Measurements from ENCODE around the gene RNF148. TPM values are rescaled to one million over a fixed set of nuclear protein-coding genes. Genes with fewer than 3 reads are reported as not detected.
A peak's percentile ranks its signal among the peaks of the same experiment; 100 is the strongest.
"Not testable (repeated sequence)": the region's sequence is repeated elsewhere in the genome, so short reads cannot be mapped to it uniquely, and the experiment has no call there.

RNF148 gene
- polyA plus RNA-seq, 10 donors = 0.12 TPM; not detected in 9

DNA sequence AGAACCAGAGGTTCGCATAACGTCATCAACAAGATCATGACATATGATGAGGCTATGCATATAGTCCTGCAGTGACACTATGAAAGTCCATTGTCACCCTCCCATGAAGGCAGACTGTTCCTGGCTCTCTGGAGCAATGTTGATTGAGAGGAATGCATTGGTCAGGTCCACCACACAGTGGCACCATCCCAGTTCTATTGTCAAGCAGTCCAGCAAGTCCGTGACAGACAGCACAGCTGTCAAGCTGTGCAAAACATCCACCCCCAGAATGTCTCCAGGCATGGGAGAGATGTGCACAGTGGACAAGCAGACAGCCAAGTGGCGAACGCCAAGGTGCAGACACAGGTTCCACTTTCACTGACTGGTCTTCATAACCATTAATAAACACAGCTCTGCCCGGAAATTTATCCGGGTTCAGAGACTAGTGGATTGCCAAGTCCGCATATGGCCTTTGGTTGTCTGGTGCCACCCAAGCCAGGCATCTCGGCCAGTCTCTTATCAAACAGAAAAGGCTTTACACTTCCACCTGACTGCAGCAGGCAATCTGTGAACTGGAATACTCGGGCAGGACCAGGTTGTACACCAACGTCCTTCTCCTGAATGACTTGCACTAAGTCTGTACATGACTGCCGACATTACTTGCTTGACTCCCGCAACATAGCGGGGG lies 11.0 kb downstream of the RNF148 start:
- no peak for DNase-seq

DNA sequence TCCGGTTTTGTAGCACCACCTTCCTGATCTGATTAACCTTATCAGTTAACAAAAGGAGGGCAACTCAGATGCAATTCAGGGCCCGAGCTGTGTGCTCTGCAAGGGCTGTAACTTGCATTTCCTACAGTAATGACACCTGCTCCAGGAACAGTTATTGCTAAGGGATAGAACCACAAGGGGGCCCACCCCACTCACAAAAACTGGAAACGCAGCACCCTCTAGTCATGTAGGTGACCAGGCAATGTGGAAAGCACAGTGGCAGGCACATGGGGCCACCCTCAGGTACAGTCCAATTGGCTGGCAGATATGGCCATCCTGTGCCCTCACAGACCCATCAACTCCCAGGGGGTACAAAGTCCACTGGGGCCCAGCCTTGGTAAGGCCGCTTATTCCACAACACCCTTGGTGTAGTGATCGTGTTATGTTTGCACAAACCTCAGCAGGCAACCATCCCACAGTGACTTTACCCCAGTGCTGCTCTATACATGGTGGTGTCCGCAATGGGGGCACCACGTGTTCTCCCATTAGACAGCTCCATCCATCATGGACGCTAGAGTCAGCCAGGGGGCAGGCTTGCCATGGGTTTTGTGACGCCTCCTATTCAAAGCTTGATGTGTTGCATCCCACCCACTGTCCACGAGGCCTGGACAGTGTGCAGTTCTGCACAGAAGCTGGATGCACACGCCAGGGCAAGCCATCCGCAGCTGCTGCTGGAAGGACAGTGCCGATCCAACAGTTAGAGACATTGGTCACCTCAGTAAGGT lies 13.2 kb downstream of the RNF148 start:
- DNase-seq = no peak

DNA sequence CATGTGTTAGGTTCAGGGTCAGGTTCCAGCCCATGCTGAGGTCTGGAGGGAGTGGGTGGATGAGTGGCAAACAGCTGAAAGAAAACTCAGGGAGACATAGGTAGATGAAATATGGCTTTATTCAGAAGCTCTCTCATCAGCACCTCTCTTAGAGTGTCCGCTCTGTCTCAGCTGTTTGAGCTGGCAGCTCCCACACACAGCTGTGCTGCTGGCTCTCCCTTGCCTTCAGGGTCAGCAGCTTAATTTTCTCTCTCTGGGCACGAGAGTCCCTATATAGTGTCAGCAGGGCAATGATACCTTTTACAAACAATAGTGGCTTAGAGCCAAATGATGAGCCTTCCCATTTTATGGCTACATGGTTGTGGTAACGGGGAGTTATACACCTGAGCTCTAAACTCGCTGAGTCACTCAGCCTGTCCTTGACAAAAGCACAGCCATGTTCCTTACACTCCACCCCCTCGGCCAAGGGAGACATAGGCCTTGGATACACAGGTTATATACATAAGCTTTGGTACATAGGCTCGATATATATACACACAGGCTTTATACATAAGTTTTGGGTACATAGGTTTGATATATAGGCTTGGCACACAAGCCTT lies 14.2 kb downstream of the RNF148 start:
- peak; percentile 19 to 37 (median 28) for DNase-seq

DNA sequence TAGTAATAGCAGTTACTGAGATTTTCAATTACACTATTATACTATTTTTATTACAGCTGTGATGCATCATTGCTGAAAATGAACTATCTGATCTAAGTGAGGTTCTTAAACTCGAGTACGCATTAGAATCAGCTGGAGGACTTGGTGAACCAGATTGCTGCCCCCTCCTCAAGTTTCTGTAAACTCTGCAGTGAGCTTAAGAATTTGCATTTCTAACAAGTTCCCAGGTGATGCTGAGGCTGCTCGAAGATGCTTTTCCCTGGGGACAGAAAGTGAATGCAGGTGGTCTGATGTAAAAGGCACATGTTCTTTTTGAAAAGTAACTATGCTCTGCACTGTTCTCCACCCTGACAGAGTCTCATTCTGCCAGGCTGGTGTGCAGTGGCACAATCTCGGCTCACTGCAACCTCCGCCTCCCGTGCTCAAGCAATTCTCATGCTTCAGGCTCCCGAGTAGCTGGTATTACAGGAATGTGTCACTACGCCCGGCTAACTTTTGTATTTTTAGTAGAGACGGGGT lies 16.3 kb downstream of the RNF148 start:
- DNase-seq = no peak

DNA sequence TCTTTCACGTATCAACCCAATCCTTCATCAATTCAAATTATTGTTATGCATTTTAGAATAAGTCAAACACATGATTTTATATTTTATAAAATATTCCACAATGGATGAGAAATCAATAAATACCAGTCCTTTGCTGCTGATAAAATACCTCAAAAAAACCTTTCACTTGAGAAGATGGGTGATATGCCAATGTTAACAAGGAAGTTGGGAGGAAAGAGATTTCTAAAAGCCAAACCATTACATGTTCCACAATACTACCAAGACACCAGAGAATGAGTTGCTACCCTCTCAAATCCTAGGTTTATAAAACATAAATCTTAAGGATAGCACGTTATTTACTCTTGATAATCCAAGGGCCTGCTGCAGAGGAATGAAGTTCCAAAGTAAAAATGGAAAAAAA lies 18.2 kb downstream of the RNF148 start:
- no peak for DNase-seq

DNA sequence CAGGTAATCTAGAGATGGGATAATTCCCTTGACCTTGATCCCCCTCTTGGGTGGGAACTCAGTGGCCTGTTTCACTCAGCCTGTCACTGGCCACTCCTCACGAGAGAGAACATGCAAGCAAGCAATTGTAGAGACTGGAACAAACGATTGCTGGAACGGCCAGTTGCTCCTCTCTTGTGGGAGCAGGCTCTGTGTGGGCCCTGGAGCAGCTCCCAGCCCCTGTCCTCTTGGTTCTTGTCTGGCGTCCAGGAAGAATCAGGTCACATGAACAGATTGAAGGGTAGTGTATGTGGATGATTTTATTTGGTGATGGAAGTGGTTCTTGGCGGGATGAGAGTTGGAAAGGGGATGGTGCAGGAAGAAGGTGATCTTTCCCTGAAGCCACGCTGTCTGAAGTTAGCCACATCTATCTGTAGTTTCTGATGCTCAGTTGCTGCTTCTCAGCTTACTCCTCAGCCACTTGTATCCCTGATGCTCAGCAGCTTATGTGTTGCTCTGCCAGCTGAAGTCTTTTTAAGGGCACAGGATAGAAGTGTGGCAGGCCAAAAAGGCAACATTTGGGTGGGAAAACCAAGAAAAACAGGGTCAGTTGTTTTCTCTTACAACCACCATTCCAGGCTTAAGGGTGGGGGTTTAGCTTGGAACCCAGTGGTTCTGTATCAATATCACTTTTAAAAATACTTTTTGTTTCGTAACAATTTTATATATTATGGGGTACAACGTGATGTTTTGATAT lies 19.7 kb downstream of the RNF148 start:
- DNase-seq = no peak

DNA sequence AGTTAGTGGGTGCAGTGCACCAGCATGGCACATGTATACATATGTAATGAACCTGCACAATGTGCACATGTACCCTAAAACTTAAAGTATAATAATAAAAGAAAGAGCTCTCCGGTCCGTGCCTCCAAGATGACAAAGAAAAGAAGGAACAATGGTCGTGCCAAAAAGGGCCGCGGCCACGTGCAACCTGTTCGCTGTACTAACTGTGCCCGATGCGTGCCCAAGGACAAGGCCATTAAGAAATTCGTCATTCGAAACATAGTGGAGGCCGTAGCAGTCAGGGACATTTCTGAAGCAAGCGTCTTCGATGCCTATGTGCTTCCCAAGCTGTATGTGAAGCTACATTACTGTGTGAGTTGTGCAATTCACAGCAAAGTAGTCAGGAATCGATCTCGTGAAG lies 21.5 kb downstream of the RNF148 start:
- not testable (repeated sequence) for DNase-seq

DNA sequence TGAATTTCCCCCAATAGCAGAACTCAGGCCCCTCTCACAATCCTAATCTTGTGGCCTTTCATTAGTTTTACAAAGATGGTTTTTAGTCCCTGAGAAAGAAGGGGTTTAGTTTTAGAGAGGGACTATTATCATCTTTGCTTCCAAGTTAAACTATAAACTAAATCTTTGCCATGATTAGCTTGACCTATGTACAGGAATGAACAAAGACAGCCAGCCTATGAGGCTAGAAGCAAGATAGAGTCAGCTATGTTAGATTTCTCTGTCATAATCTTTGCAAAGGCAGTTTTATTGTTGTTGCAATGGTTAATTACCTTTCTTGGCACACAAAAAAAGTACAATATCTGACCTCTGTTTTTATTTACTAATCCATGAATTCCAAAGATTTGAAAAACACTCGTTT lies 22.9 kb downstream of the RNF148 start:
- DNase-seq = no peak

DNA sequence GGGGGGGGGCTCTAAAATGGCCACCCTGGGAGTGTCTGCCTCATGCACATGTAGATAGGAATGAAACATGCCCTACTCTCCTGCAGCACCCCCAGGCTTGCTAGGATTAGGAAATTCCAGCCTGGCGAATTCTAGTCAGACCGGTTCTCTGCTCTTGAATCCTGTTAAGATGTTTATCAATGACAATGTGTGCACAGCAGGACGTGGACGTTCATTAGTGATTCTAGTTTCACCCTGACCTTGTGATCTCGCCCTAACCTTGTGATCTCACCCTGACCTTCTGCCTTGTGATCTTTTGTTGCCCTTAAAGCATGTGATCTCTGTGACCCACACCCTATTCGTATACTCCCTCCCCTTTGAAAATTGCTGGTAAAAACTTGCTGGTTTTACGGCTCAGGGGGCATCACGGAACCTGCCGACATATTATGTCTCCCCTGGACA lies 23.4 kb downstream of the RNF148 start:
- not testable (repeated sequence) for DNase-seq

DNA sequence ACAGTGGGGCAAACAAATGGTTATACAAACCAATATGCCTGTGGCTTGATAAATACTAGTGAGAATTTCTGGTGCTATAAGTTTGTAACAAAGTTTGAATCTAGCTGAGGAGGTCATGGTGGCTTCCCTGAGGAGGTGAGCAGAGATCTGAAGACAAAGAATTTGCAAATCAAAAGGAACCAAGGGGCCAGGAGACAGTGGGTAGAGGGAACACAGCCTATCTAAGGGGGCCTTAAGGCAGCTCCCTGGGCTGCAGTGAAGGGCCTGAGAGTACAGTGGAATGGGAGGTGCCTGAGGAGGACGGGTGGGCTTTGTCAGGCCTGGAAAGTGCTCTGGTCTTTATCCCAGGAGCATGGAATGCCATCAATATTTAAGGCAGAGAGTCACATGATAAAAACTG lies 25.6 kb downstream of the RNF148 start:
- no peak for DNase-seq

DNA sequence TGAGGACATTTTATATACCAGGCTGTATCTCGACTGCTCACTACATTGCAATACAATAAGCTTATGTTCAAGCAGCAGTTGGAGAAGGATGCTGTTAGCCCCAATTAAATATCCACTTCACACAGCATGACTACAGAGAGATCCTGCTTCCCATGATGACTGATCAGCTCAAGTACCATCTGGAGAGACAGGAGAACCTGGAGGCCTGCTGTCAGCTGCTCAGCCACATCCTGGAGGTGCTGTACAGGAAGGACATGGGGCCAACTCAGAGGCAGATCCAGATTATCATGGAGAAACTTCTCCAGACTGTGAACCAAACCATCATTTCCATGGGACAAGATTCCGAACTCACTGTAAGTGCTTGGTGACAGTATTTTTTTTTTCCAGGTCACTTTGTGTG lies 26.3 kb downstream of the RNF148 start:
- DNase-seq = no peak

DNA sequence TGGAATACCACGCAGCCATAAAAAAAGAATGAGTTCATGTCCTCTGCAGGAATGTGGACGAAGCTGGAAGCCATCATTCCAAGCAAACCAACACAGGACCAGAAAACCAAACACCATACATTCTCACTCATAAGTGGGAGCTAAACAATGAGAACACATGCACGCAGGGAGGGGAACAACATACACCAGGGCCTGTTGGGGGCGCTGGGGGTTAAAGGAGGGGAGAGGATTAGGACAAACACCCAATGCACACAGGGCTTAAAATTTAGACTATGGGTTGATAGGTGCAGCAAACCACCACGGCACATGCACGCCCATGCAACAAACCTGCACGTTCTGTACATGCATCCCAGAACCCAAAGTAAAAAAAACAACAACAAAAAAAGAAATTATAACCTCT lies 27.1 kb downstream of the RNF148 start:
- no peak for DNase-seq

DNA sequence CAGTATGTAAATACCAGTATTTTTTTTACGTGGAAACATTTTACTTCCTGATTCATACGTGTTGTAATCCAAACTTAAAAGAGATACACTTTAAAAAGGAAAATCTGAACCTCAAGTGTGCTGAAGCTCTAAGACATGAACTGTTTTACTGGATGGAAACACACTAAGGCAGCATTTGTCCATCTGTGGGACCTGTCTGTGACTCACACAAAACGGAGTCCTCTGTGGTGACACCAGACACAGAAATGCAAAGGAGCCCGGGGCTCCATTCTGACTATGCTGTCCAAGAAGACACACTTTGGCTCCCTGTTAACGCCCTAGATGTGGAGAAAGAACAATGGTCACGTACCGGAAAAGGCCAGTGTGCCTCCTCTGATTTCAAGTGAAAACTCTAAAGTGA lies 27.7 kb downstream of the RNF148 start:
- peak in 1 of 3 donors; percentile 10 for DNase-seq

DNA sequence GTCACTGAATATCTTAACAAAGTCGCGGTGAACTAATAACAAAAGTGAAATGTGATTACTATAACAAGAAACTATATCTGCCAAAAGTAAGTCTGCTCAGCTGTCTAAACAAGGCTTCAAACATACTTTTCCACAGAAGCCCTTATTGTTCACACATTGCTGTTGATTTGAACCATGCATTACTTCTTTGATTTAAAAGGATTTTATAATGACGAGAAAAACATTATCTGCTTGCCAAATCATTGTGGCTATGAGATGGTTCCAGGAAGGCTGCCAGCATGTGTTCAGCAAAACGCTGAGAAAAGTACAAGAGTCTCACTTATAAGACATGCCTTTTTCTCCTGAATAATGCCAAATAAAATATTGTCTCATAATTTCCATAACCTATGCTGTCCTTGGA lies 28.2 kb downstream of the RNF148 start:
- DNase-seq = peak; percentile 23 to 73 (median 55)

DNA sequence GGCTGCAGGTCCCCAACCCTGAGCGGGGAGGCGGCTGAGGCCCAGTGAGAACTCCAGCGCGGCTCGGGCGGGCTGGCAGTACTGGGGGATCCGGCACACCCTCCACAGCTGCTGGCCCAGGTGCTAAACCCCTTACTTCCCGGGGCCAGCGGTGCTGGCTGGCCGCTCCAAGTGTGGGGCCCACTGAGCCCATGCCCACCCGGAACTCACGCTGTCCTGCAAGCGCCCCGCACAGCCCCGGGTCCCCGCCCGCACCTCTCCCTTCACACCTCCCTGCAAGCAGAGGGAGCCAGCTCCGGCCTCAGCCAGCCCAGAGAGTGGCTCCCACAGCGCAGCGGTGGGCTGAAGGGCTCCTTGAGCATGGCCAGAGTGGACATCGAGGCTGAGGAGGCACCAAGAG lies 28.8 kb downstream of the RNF148 start:
- no peak for DNase-seq

DNA sequence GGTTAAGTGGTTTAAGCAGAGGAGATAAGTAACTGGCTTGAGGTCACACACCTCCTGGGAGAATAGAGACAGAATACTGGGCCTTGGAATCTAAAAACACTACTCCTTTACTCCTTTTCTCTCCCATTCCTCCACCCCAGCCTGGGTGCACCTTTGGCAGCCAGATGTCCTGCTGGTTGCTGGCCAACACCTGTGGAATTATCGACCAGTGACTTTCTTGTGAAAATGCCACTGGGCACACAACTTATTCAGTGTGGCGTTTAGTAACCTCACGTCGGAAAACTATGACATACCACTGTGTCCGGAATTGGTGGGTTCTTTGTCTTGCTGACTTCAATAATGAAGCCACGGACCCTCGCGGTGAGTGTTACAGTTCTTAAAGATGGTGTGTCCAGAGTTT lies 30.2 kb downstream of the RNF148 start:
- DNase-seq = no peak

DNA sequence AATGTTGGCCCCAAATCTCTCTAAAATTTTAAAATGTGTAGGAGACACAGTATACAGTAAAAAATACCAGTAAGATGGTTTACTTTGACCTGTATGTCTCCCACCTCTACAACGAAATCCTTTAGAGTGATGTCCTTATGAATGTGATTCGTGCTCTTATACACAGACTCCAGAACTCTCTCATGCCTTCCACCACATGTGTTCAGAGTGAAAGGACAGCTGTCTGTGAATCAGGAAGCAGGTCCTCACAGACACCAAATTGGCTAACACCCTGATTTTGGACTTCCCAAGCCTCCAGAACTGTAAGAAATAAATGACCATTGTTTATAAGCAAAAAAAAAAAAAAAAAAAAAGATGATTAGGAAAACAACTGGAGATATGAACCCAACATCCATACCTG lies 39.0 kb downstream of the RNF148 start:
- DNase-seq = no peak

DNA sequence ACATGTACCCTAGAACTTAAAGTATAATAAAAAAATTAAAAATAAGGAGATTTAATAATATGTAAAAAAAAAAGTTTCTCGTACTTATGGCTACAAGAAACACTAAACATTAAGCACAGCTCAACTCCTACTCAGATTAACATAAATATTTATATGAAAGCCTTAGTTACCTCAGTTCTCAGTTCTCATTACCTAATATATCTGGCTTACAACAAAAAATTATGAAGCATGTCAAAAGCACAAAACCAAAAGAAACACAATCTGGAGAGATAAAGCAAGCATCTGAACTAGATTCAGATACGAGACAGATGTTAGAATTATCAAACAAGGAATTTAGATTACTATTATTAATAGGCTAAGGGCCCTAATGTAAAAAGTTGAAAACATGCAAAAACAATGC lies 43.9 kb downstream of the RNF148 start:
- no peak for DNase-seq

DNA sequence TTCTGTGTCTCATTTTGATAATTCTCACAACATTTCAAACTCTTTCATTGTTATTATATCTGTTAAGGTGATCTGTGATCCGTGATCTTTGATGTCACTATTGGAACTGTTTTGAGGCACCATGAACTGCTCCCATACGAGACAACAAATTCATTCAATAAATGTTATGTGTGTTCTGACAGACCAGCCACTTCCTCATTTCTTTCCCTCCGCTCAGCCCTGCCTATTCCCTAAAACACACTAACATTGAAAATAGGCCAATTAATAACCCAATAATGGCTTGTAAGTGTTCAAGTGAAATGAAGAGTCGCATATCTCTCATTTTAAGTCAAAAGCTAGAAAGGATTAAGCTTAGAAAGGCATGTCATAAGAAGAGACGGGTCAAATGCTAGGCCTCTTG lies 49.0 kb downstream of the RNF148 start:
- no peak for DNase-seq

DNA sequence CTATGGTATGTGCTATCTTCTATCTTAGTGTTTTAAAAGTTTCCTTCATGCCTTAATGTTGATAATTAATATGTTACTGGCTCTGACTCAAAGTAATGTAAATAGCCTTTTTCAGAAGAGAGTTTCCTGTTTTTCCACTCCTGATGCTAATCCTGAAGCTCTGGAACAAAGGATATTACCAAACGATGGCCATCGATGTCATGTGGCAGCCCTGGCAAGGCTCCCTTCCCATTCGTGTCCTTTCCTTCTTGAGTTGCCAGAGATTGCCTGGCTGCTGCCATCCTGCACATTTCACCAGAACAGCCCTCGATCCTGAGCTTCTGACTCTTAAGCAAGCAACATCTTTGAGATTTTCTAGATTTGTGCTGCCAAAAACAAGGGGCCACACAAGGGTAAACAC lies 49.8 kb downstream of the RNF148 start:
- DNase-seq = no peak
